A549 (cell line): ENCODE data around the gene ZNF768.

Experiments used
- CBX2 ChIP-seq: fragments of 200-600 bp; sonication (generic); IDR thresholded peaks from 2 replicates; pipeline ENCODE4 v1.6.1; 2016; ENCODE audit warnings: low read depth, mild to moderate bottlenecking, borderline replicate concordance
- KDM5A ChIP-seq: fragments of 200-600 bp; sonication (generic); IDR thresholded peaks from 2 replicates; pipeline ENCODE4 v1.6.1; 2016; ENCODE audit warnings: antibody characterized with exemption, mild to moderate bottlenecking
- MAX ChIP-seq: IDR thresholded peaks from 2 replicates; pipeline ENCODE4 v1.6.1; 2012
- PBX3 ChIP-seq: IDR thresholded peaks from 2 replicates; pipeline ENCODE4 v1.6.1; 2012
- POLR2A ChIP-seq: IDR thresholded peaks from 2 replicates; pipeline ENCODE4 v1.6.1; 2012; ENCODE audit warnings: mild to moderate bottlenecking, low read length
- POLR2AphosphoS2 ChIP-seq: conservative IDR thresholded peaks from 2 replicates; pipeline ENCODE4 v1.6.1; 2012; ENCODE audit warnings: low read length, improper control_type of control experiment, inconsistent platforms
- ZFP36 ChIP-seq: fragments of 450-650 bp; IDR thresholded peaks from 2 replicates; pipeline ENCODE4 v1.6.1; 2014; ENCODE audit warnings: borderline replicate concordance; ENCODE audit not compliant: partially characterized antibody

GRCh38 chr16:30556125-30556473 lies 29.7 kb upstream of the ZNF768 start:
- TF ChIP-seq KDM5A = no peak
- TF ChIP-seq POLR2A = no peak
- TF ChIP-seq ZFP36 = no peak
- TF ChIP-seq CBX2 = no peak
- TF ChIP-seq POLR2AphosphoS2 = no peak
- no peak for TF ChIP-seq MAX
- TF ChIP-seq PBX3 = no peak
